HL-60 (cell line): ENCODE results near the gene APOL2.

Experiments
- POLR2AphosphoS5 ChIP-seq: IDR thresholded peaks from 2 replicates; pipeline ENCODE4 v1.6.1; 2012; ENCODE audit warnings: low read depth
- SPI1 ChIP-seq: IDR thresholded peaks from 2 replicates; pipeline ENCODE4 v1.6.1; 2012; ENCODE audit warnings: low read depth, mild to moderate bottlenecking, borderline replicate concordance
- TF ChIP-seq, protein P1 (sequence below): IDR thresholded peaks from one replicate; pipeline ENCODE4 v1.5.1; 2011; ENCODE audit warnings: low read length, control low read depth, inconsistent platforms; ENCODE audit not compliant: insufficient read depth
- TF ChIP-seq, protein P2 (sequence below): IDR thresholded peaks from 2 replicates; pipeline ENCODE4 v1.6.1; 2012; ENCODE audit warnings: low read depth; ENCODE audit not compliant: insufficient replicate concordance

DNA sequence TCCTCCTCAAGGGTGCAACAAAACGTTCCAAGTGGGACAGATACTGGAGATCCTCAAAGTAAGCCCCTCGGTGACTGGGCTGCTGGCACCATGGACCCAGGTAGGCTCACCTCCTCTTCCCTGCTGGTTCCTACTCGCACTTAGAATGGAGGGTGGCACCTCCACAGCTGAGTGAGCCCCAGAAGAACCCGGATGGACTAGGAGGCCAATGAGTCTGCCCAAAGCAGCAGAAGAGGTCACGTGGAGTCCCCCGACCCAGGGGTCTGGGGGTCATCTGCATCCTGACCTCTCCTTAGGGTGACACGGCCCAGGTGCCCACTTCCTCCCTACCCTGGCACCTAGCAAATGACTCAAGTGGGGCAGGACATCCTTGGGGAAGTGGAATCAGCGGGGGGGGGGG, 18.0 kb upstream of the APOL2 start:
- TF ChIP-seq, protein P1, sequence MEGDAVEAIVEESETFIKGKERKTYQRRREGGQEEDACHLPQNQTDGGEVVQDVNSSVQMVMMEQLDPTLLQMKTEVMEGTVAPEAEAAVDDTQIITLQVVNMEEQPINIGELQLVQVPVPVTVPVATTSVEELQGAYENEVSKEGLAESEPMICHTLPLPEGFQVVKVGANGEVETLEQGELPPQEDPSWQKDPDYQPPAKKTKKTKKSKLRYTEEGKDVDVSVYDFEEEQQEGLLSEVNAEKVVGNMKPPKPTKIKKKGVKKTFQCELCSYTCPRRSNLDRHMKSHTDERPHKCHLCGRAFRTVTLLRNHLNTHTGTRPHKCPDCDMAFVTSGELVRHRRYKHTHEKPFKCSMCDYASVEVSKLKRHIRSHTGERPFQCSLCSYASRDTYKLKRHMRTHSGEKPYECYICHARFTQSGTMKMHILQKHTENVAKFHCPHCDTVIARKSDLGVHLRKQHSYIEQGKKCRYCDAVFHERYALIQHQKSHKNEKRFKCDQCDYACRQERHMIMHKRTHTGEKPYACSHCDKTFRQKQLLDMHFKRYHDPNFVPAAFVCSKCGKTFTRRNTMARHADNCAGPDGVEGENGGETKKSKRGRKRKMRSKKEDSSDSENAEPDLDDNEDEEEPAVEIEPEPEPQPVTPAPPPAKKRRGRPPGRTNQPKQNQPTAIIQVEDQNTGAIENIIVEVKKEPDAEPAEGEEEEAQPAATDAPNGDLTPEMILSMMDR = no peak
- TF ChIP-seq, protein P2, sequence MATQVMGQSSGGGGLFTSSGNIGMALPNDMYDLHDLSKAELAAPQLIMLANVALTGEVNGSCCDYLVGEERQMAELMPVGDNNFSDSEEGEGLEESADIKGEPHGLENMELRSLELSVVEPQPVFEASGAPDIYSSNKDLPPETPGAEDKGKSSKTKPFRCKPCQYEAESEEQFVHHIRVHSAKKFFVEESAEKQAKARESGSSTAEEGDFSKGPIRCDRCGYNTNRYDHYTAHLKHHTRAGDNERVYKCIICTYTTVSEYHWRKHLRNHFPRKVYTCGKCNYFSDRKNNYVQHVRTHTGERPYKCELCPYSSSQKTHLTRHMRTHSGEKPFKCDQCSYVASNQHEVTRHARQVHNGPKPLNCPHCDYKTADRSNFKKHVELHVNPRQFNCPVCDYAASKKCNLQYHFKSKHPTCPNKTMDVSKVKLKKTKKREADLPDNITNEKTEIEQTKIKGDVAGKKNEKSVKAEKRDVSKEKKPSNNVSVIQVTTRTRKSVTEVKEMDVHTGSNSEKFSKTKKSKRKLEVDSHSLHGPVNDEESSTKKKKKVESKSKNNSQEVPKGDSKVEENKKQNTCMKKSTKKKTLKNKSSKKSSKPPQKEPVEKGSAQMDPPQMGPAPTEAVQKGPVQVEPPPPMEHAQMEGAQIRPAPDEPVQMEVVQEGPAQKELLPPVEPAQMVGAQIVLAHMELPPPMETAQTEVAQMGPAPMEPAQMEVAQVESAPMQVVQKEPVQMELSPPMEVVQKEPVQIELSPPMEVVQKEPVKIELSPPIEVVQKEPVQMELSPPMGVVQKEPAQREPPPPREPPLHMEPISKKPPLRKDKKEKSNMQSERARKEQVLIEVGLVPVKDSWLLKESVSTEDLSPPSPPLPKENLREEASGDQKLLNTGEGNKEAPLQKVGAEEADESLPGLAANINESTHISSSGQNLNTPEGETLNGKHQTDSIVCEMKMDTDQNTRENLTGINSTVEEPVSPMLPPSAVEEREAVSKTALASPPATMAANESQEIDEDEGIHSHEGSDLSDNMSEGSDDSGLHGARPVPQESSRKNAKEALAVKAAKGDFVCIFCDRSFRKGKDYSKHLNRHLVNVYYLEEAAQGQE = no peak
- TF ChIP-seq POLR2AphosphoS5 (no peak), SPI1 (no peak)
